Loucy (cell line): ENCODE results near the gene FFAR3.

ENCODE experiments used
- H2AFZ ChIP-seq: fragments of 200-600 bp; sonication (generic); 2 replicates; pipeline ENCODE4 v1.6.0; 2016; ENCODE audit warnings: antibody characterized with exemption, mild to moderate bottlenecking, low read length, moderate library complexity
- H3F3A ChIP-seq: fragments of 200-600 bp; 2 replicates; pipeline ENCODE4 v1.6.0; 2016; ENCODE audit warnings: antibody characterized with exemption, low read depth, mild to moderate bottlenecking
- H3K27me3 ChIP-seq: fragments of 200-600 bp; sonication (generic); 2 replicates; pipeline ENCODE4 v1.6.1; 2014; ENCODE audit warnings: low read length, mild to moderate bottlenecking; ENCODE audit not compliant: insufficient read depth, poor library complexity, severe bottlenecking
- H3K36me3 ChIP-seq: fragments of 200-600 bp; sonication (generic); 2 replicates; pipeline ENCODE4 v1.6.1; 2016; ENCODE audit warnings: low read length; ENCODE audit not compliant: insufficient read depth
- H3K4me1 ChIP-seq: fragments of 200-600 bp; sonication (generic); 2 replicates; pipeline ENCODE4 v1.5.1; 2014; ENCODE audit warnings: low read length, mild to moderate bottlenecking; ENCODE audit not compliant: insufficient read depth, poor library complexity, severe bottlenecking
- H3K4me2 ChIP-seq: fragments of 200-600 bp; sonication (generic); 2 replicates; pipeline ENCODE4 v1.6.0; 2014; ENCODE audit warnings: antibody characterized with exemption, low read length, low read depth, mild to moderate bottlenecking; ENCODE audit not compliant: poor library complexity, severe bottlenecking
- H3K4me3 ChIP-seq: fragments of 200-600 bp; sonication (generic); 2 replicates; pipeline ENCODE4 v1.5.1; 2014; ENCODE audit warnings: low read length, mild to moderate bottlenecking, mixed read lengths; ENCODE audit not compliant: poor library complexity, severe bottlenecking
- H3K79me2 ChIP-seq: fragments of 200-600 bp; sonication (generic); 2 replicates; pipeline ENCODE4 v1.6.1; 2014; ENCODE audit warnings: low read length; ENCODE audit not compliant: insufficient read depth
- H3K9ac ChIP-seq: fragments of 200-600 bp; sonication (generic); 2 replicates; pipeline ENCODE4 v1.6.0; 2014; ENCODE audit warnings: mild to moderate bottlenecking, low read depth, low read length, moderate library complexity; ENCODE audit not compliant: poor library complexity, severe bottlenecking
- H3K9me2 ChIP-seq: fragments of 200-600 bp; sonication (generic); replicated peaks from 2 replicates; pipeline ENCODE4 v1.6.1; 2016; ENCODE audit warnings: low read depth, low read length, mixed read lengths
- H3K9me3 ChIP-seq: fragments of 200-600 bp; sonication (generic); 2 replicates; pipeline ENCODE4 v1.6.1; 2014; ENCODE audit warnings: mild to moderate bottlenecking, antibody characterized with exemption, low read length, low read depth; ENCODE audit not compliant: insufficient read depth
- H4K20me1 ChIP-seq: fragments of 200-600 bp; sonication (generic); 2 replicates; pipeline ENCODE4 v1.6.0; 2014; ENCODE audit warnings: antibody characterized with exemption, low read length, mild to moderate bottlenecking; ENCODE audit not compliant: insufficient read depth, poor library complexity, severe bottlenecking
- CTCF ChIP-seq: fragments of 200-600 bp; sonication (generic); conservative IDR thresholded peaks from 2 replicates; pipeline ENCODE4 v1.5.1; 2014; ENCODE audit warnings: mild to moderate bottlenecking, antibody characterized with exemption, low read length
- EZH2phosphoT487 ChIP-seq: fragments of 200-600 bp; IDR thresholded peaks from 2 replicates; pipeline ENCODE4 v1.6.1; 2018; ENCODE audit warnings: antibody characterized with exemption, mild to moderate bottlenecking, moderate library complexity, borderline replicate concordance

FFAR3 gene

GRCh38 chr19:35341565-35342225 lies 16.6 kb upstream of the FFAR3 start:
- H3K4me3 ChIP-seq, result no peak overlapping the region
- no peaks in the 10 kb centered on the region for H3K9me3 ChIP-seq
- H3K4me1 ChIP-seq, result peaks cover 7% of the 10 kb centered on the region
- H2AFZ ChIP-seq, result no peak overlapping the region
- H3K4me2 ChIP-seq, result no peak overlapping the region
- no peak overlapping the region for H3K9ac ChIP-seq
- H3F3A ChIP-seq, result no peaks in the 10 kb centered on the region
- H3K36me3 ChIP-seq, result no peaks in the 10 kb centered on the region
- TF ChIP-seq EZH2phosphoT487, result no peak
- no peak for TF ChIP-seq CTCF
- no peaks in the 10 kb centered on the region for H4K20me1 ChIP-seq
- no peaks in the 10 kb centered on the region for H3K79me2 ChIP-seq
- no peaks in the 10 kb centered on the region for H3K27me3 ChIP-seq
- H3K9me2 ChIP-seq, result no peaks in the 10 kb centered on the region

GRCh38 chr19:35342430-35342829 lies 15.8 kb upstream of the FFAR3 start:
- Histone ChIP-seq H3K79me2 (no peaks in the 10 kb centered on the region), H3K4me3 (no peak overlapping the region), H4K20me1 (no peaks in the 10 kb centered on the region), H3K27me3 (no peaks in the 10 kb centered on the region), H2AFZ (no peak overlapping the region), H3K9me2 (no peaks in the 10 kb centered on the region), H3K36me3 (no peaks in the 10 kb centered on the region), H3K4me1 (peaks cover 15% of the 10 kb centered on the region), H3F3A (no peaks in the 10 kb centered on the region), H3K9me3 (no peaks in the 10 kb centered on the region), H3K4me2 (no peak overlapping the region), H3K9ac (no peak overlapping the region)
- TF ChIP-seq CTCF (no peak), EZH2phosphoT487 (no peak)

- Histone ChIP-seq H3F3A (no peaks in the 10 kb centered on the region), H3K9me3 (no peaks in the 10 kb centered on the region), H3K9me2 (no peaks in the 10 kb centered on the region), H3K4me1 (peaks cover 29% of the 10 kb centered on the region), H3K9ac (no peak overlapping the region), H3K27me3 (no peaks in the 10 kb centered on the region), H4K20me1 (no peaks in the 10 kb centered on the region), H3K36me3 (no peaks in the 10 kb centered on the region), H2AFZ (no peak overlapping the region), H3K79me2 (no peaks in the 10 kb centered on the region), H3K4me3 (no peak overlapping the region), H3K4me2 (no peak overlapping the region)
- TF ChIP-seq EZH2phosphoT487, result no peak
- no peak for TF ChIP-seq CTCF
Observed at GRCh38 chr19:35344511-35345031, 13.7 kb upstream of the FFAR3 start.
